Ovary (tissue), 9 donors: ENCODE measurements around the gene GLIPR1L1. TPM values are rescaled to one million over a fixed set of nuclear protein-coding genes. Genes with fewer than 3 reads are reported as not detected.

ENCODE experiments used
- DNase-seq, 5 donors: peaks; one replicate each; pipeline ENCODE4 v3.0.0-alpha.2; 2019 to 2020
- H3K27ac ChIP-seq, 2 donors: fragments of 200-600 bp; one replicate each; pipeline versions ENCODE4 v1.5.1 to v1.8.0; 2019 to 2022
- H3K27me3 ChIP-seq: fragments of 200-600 bp; one replicate; pipeline ENCODE4 v1.8.0; 2022
- H3K36me3 ChIP-seq: fragments of 200-600 bp; sonication (generic); one replicate; pipeline ENCODE4 v1.5.1; 2019
- H3K4me1 ChIP-seq: one replicate; pipeline ENCODE4 v1.8.1; 2013; ENCODE audit warnings: mild to moderate bottlenecking, moderate library complexity; ENCODE audit not compliant: insufficient read depth
- H3K4me3 ChIP-seq: fragments of 200-600 bp; sonication (generic); one replicate; pipeline ENCODE4 v1.5.1; 2017
- H3K9me3 ChIP-seq, 2 donors: fragments of 200-600 bp in 1 of 2; sonication (generic) in 1 of 2; one replicate each; pipeline versions ENCODE4 v1.5.1 to v1.8.1; 2013 to 2019; ENCODE audit warnings: mild to moderate bottlenecking in 1 of 2, moderate library complexity in 1 of 2
- CTCF ChIP-seq, 3 donors: fragments of 450-650 bp in 2 of 3; fragments of 200-600 bp in 1 of 3; IDR thresholded peaks; one replicate each; pipeline versions ENCODE4 v1.5.1 to v1.8.0; 2016 to 2022; ENCODE audit warnings: antibody characterized with exemption in 3 of 3, mild to moderate bottlenecking in 1 of 3
- EP300 ChIP-seq: sonication (generic); formaldehyde crosslinking; IDR thresholded peaks from one replicate; pipeline ENCODE4 v1.6.1; 2017; ENCODE audit warnings: antibody characterized with exemption
- POLR2A ChIP-seq: fragments of 450-650 bp; IDR thresholded peaks from one replicate; pipeline ENCODE4 v1.6.1; 2017; ENCODE audit warnings: antibody characterized with exemption, mild to moderate bottlenecking, moderate library complexity
- WGBS, 3 donors: extraction: QIAGEN DNeasy Blood & Tissue Kit in 1 of 3; methylation state at CpG; one replicate each; pipeline versions ENCODE4 v1.1.5 to v1.1.7; 2013 to 2017; 5-methylcytosine and 5-hydroxymethylcytosine counted together
- intact Hi-C, 4 donors: fragments of 100-400 bp; cut with DNase I; formaldehyde crosslinking; loops; one replicate each; pipeline versions ENCODE4 v1.11.0 to v1.15.1; 2022 to 2023
- polyA plus RNA-seq, 2 donors: library from polyadenylated mRNA; stranded (reverse); fragments of 200-250 nt in 1 of 2; fragments of 350-450 nt in 1 of 2; fragmentation: Illumina TruSeq in 1 of 2; extraction: RNeasy Lipid Tissue Mini Kit (QIAGEN cat#74804) in 1 of 2; gene quantifications; one replicate each; pipeline ENCODE4 v1.2.3, GENCODE V29; 2013 to 2014
- total RNA-seq, 7 donors: library from RNA; depleted of rRNA in 2 of 7; stranded (reverse); fragments of >200 nt in 2 of 7; fragmentation: NEBNext Ultra II Directional in 3 of 7; extraction: Animal tissue kit (Norgen Biotek cat#: 25700) in 3 of 7; gene quantifications; one replicate each; pipeline versions ENCODE4 v1.1.0 to v1.2.4, GENCODE V29; 2016 to 2023
- donor health status: DM: no; HTN: no; CAD: no; lungs with moderate emphysema.
- donor health status: DM: no; HTN: no; CAD: no.
- donor health status: Bipolar disorder and iron deficiency.
- donor health status: DM: yes; HTN: yes; CAD: no.
- donor health status: DM: no; HTN: no; CAD: no.
- donor health status: DM: yes; HTN: yes; CAD: no.

The GLIPR1L1 gene
- total and polyA plus RNA-seq, 9 donors, result not detected

GRCh38 chr12:75390899-75391538 is 56.5 kb downstream of the GLIPR1L1 start, which contains the start of gene GLIPR1L2:
Gene GLIPR1L2 (plus strand): TSS chr12:75391089. CDS start chr12:75391117, 28 bp downstream.
- TF ChIP-seq CTCF (IDR thresholded peaks at IDR 0.05), result peak; percentile 44 to 92 (median 91)
- peak; percentile 90 for TF ChIP-seq POLR2A
- no peak for TF ChIP-seq EP300
- WGBS, 3 donors, result 1 to 4% (median 1%) methylated on average over 36 of the region's 36 CpGs
- Histone ChIP-seq H3K9me3 (no peaks in the 10 kb centered on the region), H3K27ac (peak within 1 kb of the TSS; percentile 90 to 93), H3K27me3 (no peaks in the 10 kb centered on the region), H3K4me1 (no peaks in the 10 kb centered on the region), H3K4me3 (peak within 1 kb of the TSS; percentile 50), H3K36me3 (no peaks in the 10 kb centered on the region)
- intact Hi-C loops, result no loop called here
- DNase-seq, result peak; percentile 95 to 97 (median 96)

- Histone ChIP-seq H3K27me3 (no peaks in the 10 kb centered on the region), H3K36me3 (no peaks in the 10 kb centered on the region), H3K4me3 (no peak overlapping the region), H3K9me3 (no peaks in the 10 kb centered on the region), H3K4me1 (no peaks in the 10 kb centered on the region), H3K27ac (no peak overlapping the region)
- DNase-seq, result no peak
- no peak for TF ChIP-seq POLR2A
- no peak for TF ChIP-seq EP300
- no peak for TF ChIP-seq CTCF (IDR thresholded peaks at IDR 0.05)
- 78 to 87% (median 85%) methylated on average over 1 of the region's 1 CpG for WGBS, 3 donors
- intact Hi-C loops, result no loop called here
Observed at GRCh38 chr12:75404231-75404630, 69.8 kb downstream of the GLIPR1L1 start.

GRCh38 chr12:75407683-75408082 is 73.2 kb downstream of the GLIPR1L1 start:
- Histone ChIP-seq H3K4me1 (no peaks in the 10 kb centered on the region), H3K9me3 (no peaks in the 10 kb centered on the region), H3K4me3 (no peak overlapping the region), H3K36me3 (no peaks in the 10 kb centered on the region), H3K27ac (no peak overlapping the region), H3K27me3 (no peaks in the 10 kb centered on the region)
- intact Hi-C loops, result no loop called here
- no peak for DNase-seq
- TF ChIP-seq CTCF (IDR thresholded peaks at IDR 0.05), result no peak
- no peak for TF ChIP-seq POLR2A
- TF ChIP-seq EP300, result no peak

- no peak overlapping the region for H3K4me3 ChIP-seq
- 94 to 96% (median 95%) methylated on average over 2 of the region's 2 CpGs for WGBS, 3 donors
- TF ChIP-seq POLR2A, result no peak
- TF ChIP-seq CTCF (IDR thresholded peaks at IDR 0.05), result no peak
- no peak for TF ChIP-seq EP300
- intact Hi-C loops, result no loop called here
- H3K4me1 ChIP-seq, result no peaks in the 10 kb centered on the region
- no peaks in the 10 kb centered on the region for H3K27me3 ChIP-seq
- H3K36me3 ChIP-seq, result no peaks in the 10 kb centered on the region
- no peak overlapping the region for H3K27ac ChIP-seq
- no peak for DNase-seq
- H3K9me3 ChIP-seq, result no peaks in the 10 kb centered on the region
Observed at GRCh38 chr12:75409830-75410229, 75.4 kb downstream of the GLIPR1L1 start.
